ENCODE data around the gene GPHB5.
"Not testable (repeated sequence)": the region's sequence is repeated elsewhere in the genome, so short reads cannot be mapped to it uniquely, and the experiment has no call there.

GPHB5 gene, protein sequence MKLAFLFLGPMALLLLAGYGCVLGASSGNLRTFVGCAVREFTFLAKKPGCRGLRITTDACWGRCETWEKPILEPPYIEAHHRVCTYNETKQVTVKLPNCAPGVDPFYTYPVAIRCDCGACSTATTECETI

DNA sequence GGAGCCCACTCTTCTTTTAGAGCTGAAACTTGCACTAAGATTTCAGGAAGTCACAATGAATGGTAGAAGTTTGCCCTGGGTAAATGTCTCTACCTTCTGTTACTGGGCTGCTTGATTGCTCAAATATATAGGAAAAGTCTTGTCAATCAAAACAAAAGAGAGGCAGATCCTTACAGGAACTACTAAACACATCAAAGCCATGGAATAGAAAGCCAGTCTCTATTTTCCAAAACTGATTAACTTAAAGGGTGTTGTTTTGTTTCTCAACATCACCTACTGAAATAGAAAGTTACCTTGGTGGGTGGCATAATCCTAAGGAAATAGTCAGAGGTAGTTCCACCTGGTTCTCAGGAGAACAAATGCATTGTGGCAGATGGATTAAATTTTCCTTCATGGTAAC lies at the start of gene GPHB5:
TSS of gene GPHB5 (minus strand) at position 101 of the 400 bp plus-strand sequence. CDS start 1,086 bp downstream, outside the sequence.
- DNase-seq: no peak

DNA sequence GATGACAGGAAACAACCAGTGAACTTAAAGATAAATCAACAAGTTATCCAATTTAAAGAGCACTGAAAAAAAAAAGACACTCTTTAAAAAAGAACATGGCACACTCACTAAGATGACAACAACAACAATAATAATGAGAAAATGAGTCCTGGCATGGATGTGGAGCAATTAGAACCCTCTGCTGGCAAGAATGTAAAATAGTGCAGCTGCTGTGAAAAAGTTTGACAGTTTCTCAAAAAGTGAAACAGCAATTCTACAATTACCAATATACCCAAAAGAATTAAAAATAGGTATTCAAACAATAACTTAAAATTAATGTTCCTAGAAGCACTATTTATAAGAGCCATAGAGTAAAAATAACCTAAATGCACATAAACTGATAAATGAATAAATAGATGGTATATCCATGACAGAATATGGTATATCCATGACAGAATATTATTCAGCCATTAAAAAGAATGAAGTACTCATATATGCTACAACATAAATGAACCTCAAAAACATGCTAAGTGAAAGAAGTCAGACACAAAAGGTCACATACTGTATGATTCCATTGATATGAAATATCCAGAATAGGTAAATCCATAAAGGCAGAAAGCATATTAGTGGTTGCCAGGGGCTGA lies 49.1 kb upstream of the GPHB5 start:
- no peak for DNase-seq

DNA sequence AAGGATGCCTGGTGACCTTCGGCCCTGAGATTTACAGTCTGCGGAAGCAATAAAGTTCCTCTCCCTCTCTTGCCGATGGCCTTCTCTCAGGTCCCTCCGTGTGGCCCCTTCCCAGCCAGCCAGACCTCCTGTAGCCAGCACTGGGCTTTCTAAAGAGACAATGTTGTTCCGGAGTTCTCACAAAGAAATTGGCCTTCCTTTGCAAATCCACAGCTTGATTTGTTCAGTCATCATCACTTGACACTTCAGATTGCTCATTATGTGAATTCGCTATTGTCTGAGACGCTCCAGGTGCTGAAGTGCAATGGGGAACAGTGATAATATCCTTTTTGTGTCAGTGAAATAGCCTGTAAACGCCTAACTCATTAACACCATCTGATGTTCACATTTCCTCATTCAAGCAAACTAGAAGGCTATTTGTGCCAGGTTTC lies 43.7 kb upstream of the GPHB5 start:
- no peak for DNase-seq

DNA sequence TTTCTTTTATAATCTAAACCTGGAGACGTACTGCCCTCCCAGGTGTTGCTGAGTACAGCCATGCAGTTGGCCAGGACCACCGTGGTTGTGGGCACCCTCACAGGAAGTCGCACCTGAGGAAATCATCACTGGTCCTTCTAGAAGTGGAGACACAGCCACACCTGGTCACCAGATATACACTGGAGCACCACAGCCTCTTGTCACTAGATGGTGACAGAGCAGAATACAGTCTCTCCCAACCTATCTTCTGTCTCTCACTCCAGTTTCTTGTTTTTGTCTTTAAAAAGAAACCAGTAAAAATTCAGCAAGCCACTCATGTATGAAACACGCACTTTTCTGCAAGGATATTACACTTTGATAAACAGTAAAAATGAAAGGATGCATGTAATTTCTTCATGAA lies 43.1 kb upstream of the GPHB5 start:
- no peak for DNase-seq

DNA sequence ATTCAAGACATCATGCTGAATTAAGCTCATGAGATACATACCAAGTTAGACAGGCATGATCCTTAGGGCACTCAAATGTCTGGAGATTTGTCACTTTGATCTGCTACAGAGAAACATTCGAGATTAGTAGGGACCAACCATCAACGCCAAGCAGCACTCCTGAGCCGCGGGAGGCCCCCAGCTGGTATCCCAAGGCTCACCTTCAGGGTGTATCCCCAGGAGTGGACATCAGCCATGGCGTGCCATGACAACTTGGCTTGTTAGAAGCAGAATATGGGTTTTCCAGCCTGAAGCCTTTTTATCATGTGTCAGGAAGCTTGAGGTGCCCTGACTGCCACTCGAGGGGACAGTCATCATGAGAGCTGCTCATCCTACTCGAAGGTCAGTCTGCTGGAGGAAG lies 39.1 kb upstream of the GPHB5 start:
- DNase-seq: no peak

DNA sequence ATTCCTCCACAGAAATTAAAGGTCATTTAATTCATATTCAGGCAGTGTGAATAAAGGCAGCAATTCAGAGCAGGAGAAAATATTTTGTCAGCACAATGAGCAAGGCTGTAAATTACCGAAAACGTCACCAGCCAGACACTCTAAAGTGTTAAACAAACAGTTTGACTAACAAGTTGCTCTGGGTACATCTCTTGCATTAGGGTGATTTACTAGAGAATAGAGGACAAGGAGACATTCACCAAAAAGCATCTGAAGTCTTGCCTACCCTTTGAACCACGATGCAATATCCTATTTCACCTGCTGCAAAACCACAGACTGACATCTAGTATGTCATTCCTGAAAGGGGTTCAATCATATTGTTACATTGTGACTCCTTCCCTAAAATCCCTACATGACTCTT lies 27.1 kb upstream of the GPHB5 start:
- DNase-seq: no peak

DNA sequence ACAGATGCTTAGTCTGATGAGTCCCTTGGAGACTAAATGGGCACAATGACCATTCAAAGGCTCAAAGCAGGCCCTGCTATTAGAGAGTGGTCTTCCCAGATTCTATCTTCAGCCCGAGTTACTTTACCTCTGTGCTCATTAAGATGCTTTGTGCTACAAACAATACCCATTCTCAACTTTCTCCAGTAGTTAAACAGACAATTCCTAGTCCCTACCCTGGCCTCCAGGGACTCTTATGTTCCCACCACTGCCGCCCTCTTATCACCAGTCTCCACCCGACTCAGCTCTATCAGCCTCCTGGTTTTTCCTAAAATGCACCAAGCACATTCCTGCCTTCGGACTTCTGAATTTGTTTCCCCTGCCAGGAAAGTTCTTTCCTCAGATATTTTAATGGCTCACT lies 25.6 kb upstream of the GPHB5 start:
- DNase-seq: no peak

DNA sequence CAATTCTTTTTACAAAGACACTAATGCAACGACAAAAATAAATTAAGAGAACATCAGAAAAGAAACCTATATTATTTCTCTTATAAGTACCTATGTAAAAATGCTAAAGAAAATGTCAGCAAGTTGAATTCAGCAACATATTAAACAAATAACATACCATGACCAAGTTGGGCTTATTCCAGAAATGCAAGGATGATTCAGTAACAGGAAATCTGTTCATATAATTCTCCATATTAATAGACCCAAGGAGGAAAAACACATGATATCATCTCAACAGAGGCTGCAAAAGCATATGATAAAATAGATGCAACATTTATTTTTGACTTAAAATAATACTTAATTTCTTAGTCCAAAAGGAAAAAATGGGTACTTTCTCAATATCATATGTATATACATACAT lies 25.1 kb upstream of the GPHB5 start:
- DNase-seq: no peak

DNA sequence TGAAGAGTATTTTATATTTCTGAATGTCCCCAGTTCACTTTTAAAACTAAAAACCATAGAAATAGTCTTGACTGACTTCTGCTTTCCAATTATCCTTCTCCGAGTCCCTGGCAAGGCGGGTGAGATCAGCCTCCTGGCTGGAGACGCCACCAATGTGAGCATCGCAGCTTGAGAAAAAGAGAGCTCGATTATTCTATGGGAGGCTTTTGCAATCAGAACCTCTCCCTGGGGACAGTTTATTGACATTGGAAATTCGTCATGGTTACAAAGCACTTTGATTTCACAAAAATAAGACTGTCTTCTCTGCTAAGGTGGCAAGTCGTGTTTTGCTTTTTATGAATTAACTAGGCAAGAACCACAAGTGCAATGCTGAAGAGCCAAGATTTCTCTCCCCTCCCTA lies 23.6 kb upstream of the GPHB5 start:
- DNase-seq: no peak

DNA sequence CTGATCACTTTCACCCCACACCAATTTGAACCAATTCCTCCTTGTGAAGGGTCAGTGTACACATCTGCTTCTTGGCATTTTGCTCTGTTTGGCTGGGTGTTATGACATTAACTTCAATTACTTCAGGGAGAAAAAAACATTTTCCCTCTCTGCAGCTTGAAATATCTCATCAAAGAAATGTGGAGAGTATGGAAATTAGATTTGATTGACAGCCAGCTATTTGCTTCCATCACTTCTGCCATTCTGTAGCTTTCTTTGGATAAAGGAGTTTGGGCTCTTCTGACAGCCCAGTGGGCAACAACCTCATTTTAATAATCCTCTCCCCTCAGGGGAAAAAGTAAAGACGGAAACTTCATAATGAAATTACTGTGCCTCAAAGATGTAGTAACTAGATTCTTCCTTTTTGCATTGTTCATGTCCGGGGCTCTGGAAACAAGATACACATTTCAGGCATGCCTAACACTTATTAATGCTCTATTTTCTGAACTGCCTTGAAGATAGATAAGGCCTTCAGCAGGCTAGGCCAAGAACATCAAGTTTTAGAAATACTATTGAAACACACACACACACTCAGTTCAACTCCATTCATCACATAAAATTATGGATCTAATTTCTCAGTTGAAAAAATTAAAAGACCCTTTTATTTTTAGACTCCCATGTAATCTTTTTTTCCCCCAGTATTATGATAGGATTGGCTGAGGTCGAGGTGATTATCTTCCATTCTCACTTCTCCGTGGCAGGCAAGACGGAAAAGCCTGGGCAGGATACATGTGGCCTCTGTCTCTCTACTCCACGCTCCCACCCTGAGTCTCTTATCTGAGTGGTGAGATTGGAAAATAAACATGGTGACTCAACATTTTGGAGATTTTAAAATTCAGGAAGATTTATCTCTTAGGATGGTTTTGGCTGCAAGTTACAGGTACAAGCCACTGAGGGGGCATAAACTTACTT lies 10.3 kb upstream of the GPHB5 start:
- DNase-seq: no peak

DNA sequence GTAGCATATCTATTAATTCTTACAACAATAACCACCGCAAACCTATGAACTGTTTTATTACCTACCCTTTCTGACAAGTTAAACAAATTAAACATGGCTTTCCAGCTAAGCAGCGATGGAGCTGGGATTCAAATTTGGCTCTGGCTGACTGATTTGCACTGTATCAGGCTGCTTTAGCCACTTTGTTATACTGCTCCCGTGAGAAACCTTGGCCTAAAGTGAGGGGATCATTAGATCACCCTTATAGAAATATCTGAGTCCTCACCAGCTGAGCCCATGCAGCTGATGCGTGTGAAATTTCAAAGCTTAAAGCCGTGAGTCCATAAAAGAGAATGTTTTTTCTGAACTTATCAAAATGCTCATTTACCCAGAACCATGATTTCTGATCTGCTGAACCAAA lies 8.1 kb upstream of the GPHB5 start:
- DNase-seq: no peak

DNA sequence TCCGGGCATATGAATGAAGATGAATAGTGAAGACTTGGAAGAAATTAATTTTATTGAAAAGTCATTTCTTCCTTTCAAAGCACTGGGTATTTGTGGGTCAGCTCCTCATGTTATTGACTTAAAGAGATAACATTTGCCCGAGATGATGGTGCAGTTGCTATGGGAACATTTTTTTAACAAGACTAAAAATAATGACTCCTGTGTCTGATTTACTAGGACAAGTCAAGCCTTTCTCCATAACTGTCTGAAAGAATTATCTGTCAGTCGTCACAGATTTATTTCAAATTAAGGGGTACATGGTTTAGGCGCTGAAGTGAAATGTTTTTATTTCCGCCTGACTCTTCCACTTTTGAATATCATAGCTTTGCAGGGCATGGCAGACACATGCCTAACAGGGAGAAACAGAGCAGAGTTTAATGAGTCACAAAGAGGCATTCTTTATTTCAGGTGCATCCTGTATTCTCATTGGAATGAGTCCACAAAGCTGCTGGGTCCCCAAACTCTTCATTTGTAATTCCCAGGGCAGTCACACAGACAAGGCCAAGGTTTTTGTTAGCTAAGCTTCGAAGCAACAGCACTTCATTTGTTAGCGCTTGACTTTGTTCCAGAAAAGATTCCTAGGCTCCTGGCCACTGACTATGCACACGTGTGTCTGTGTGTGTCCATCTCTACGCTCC lies 4.3 kb upstream of the GPHB5 start:
- DNase-seq: no peak

DNA sequence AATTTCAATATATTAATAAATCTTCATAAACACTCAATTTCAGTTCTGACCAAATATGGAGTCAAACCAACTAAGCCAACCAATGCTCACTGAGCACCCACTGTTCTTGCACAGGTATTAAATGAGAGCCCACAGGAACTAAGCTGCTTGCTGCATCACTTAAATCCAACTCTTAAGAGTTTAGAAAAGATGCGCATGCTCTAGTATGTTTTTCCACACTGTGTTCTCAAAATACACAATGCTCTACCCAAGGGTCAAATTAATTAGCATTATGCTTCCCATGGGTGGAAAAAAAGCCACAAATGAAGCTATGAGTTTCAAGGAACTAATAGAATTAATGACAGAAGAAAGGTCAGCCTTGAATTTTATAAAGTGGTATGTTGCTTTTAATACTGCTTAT lies 3.7 kb upstream of the GPHB5 start:
- DNase-seq: no peak

DNA sequence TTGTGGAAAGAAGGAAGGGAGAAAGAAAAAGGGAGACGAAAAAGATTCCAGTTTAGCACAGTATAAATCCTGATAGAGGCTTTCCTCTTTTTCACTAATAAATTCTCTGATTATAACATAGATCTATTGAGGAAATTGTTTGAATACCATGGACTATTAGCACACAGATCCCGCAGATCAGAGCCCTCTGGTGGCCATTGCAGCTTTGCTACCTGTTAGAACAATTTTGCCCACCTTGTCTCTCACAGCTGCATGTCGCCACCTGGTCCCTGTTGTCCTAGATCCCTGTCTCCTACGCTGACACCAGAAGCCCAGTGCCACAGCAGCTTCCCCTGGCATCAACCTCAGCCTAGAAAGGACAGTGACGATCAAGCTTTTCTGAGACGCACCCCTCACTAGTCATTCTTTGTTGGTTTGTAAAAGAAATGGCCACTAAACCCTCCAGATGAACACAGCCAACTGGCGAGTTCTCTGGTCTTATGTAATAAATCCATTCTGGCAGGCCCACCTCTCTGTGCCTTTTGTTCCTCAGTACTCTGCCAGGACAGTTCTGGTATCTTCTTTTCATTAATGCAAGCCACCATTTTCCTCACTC lies 9.9 kb downstream of the GPHB5 start:
- DNase-seq: no peak

DNA sequence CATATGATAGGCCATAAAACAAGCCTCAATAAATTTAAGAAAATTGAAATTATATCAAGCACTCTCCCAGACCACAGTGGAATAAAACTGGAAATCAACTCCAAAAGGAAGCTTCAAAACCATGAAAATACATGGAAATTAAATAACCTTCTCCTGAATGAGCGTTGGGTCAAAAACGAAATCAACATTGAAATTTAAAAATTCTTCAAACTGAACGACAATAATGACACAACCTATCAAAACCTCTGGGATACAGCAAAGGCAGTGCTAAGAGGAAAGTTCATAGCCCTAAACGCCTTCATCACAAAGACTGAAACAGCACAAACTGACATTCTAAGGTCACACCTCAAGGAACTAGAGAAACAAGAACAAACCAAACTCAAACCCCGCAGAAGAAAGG lies 14.3 kb downstream of the GPHB5 start:
- DNase-seq: not testable (repeated sequence)

DNA sequence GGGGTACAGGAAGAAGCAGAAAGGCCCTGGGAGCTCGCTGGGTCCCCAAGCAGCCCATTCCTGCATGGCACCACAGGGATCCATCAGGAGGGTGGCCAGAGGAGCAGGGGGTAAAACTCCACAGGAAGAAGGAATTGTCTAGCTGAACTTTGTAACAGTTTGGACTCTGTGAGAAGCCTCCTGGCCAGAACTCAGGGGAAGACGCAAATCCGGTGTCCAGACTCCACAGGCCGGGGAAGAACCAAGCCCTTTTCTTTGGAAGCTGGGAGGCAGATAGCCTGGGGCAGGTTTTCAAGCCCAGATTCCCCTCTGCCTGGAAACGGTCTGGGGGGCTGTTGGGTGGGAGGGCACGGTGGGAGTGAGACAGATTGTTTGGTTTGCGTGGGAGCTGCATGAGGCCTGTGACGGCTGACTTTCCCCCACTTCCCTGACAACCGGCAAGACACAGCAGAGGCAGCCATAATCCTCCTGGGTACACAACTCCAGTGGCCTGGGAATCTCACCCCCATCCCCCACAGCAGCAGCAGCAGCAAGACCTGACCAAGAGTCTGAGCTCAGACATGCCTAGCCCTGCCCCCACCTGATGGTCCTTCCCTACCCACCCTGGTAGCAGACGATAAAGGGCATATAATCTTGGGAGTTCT lies 16.7 kb downstream of the GPHB5 start:
- DNase-seq: no peak

DNA sequence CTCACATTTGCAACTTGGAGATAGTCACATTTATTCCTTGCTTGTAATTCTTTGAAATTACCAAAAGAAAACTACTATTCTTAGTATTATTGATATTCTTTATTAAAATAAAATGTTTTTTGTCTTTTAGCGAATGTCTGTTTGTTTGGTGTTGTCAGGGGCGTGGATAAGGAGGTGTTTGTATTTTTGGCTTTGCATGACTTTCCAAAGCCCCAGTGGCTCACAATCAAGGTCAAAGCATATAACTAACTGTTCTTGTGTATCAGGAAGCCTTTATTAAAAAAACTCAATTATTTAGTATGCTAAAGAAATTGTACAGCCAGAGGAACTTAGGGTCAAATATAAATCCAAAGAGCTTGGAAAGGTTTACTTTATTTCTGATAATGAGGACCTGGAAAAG lies 17.9 kb downstream of the GPHB5 start:
- no peak for DNase-seq

DNA sequence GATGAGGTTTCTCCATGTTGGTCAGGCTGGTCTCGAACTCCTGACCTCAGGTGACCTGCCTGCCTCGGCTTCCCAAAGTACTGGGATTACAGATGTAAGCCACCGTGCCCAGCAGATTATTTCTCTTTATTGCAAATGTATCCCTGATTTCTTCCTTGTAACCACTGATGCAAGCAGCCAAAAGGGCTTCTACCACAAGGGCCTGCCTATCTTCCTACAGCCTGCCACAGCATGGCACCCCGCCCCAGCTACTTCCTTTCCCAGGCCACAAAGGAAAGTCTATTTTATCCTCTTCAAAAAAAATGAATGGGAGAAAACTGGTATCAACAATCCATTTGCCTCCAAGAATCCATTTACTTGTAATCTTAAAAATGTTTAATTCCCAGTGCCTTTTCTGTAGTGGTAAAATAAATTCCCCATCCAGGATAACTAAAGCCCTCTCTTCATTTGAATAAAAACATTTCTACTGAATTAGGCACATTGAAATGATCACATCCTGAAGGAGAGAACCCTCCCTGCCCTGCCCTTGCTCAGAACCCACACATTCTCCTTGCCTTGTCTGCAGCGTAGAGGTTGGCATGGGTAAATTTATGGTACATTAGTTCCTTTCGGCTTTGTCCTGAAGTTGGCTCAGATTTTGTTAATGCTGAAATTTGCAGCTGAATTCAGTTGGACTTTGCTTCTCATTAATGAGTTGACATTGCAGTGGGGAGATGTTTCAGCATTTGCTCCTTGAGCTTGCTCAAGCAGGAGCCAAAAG lies 19.2 kb downstream of the GPHB5 start:
- no peak for DNase-seq

DNA sequence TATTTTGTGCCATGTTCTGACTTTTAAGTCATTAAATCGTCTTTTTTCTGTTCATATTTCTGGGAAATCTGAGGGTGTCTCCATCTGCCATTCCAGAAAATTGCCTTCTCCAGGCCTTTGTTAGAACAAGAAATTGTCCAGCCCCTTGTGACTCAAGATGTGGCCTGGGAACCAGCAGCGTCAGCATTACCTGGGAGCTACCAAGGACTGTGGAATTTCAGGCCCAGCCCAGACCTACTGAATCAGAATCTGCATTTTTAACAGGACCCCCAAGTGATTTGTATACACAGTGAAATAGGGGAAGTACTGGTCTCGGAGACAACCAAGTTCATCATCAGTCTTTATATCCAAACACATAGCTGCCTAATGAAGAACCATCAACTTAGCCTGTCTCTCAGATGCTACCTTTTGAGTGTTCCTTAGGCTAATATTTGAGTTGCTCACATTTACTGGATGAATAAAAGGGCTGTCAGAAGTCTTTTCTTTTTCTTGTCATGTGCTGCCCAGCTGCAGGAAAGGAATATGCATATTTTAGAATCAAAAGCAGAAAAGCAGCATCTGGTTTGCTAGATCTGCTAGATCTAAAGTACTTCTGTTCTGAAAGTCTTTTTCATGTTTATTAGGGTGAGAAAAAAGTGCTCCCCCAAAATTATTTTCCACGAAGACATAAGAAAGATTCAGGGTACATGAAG lies 21.2 kb downstream of the GPHB5 start:
- no peak for DNase-seq

DNA sequence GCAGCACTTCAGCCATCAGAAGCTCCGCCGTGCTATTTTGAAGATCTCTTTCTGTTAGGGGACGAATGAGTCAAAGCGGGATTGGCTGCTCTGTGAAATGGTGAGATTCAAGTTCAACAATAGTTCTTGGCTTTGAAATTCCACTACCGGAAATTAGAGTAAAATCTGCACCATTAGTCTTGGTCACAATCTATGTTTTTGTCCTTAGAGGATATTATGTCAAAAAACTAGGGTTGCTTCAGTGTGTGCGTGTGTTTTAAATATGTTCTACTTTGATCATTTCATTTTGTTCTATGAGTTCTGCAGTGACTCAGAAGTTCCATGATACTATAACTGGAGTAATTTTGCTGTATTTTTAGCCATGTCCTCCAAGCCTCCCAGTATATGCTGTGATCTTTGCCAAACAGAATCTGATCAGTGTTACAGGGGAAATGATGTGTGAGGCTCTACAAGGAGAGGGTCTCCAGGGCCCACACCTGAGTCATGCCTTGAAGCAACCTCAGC lies 22.6 kb downstream of the GPHB5 start:
- no peak for DNase-seq

DNA sequence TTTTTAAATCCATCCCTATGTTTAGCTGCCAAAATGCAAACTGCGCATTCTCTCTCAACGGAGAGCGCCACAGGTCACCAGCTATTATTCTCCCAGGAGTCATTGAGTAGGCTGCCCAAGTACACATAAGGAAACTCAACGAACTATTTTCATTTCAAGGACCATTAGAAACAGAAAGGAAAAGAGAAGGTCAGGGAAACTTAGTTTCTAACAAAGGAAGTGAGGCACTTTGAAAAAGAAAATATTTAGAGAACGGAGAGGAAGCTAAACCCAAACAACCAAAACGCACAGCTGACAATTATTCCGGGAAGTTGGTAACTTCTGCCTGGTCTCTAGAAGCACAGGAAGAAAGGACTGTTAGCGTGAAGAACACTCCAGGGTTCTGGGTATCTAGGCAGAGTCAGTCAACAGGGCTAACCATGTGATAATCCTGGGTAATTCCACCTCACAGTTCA lies 23.5 kb downstream of the GPHB5 start:
- DNase-seq: no peak

Measured in kidney glomerular epithelial cell (primary cell).